Mucosa of rectum (tissue), 2 donors: ENCODE data around the gene GRM4.

Source experiments
- H3K27ac ChIP-seq, 2 donors: one replicate each; pipeline ENCODE4 v1.7.0; 2013; ENCODE audit warnings: inconsistent platforms in 2 of 2, low read depth in 2 of 2, low read length in 2 of 2
- H3K27me3 ChIP-seq, 2 donors: one replicate each; pipeline ENCODE4 v1.7.0; 2013; ENCODE audit warnings: low read length in 2 of 2; ENCODE audit not compliant: control insufficient read depth in 2 of 2, insufficient read depth in 2 of 2
- H3K36me3 ChIP-seq, 2 donors: one replicate each; pipeline ENCODE4 v1.7.0; 2013; ENCODE audit warnings: low read length in 2 of 2; ENCODE audit not compliant: control insufficient read depth in 2 of 2, insufficient read depth in 2 of 2
- H3K4me1 ChIP-seq, 2 donors: one replicate each; pipeline ENCODE4 v1.7.0; 2013; ENCODE audit warnings: low read length in 2 of 2, mild to moderate bottlenecking in 1 of 2; ENCODE audit not compliant: control insufficient read depth in 2 of 2, insufficient read depth in 2 of 2
- H3K4me3 ChIP-seq, 2 donors: one replicate each; pipeline ENCODE4 v1.7.0; 2013; ENCODE audit warnings: low read length in 2 of 2
- H3K9ac ChIP-seq, 2 donors: one replicate each; pipeline ENCODE4 v1.7.0; 2013; ENCODE audit warnings: low read length in 2 of 2, low read depth in 1 of 2, mild to moderate bottlenecking in 1 of 2
- H3K9me3 ChIP-seq, 2 donors: one replicate each; pipeline ENCODE4 v1.7.0; 2013; ENCODE audit warnings: low read length in 2 of 2; ENCODE audit not compliant: control insufficient read depth in 2 of 2
- donor health status: healthy.
- donor health status: Normal muscosa, but diverticular disease.

Gene GRM4

DNA sequence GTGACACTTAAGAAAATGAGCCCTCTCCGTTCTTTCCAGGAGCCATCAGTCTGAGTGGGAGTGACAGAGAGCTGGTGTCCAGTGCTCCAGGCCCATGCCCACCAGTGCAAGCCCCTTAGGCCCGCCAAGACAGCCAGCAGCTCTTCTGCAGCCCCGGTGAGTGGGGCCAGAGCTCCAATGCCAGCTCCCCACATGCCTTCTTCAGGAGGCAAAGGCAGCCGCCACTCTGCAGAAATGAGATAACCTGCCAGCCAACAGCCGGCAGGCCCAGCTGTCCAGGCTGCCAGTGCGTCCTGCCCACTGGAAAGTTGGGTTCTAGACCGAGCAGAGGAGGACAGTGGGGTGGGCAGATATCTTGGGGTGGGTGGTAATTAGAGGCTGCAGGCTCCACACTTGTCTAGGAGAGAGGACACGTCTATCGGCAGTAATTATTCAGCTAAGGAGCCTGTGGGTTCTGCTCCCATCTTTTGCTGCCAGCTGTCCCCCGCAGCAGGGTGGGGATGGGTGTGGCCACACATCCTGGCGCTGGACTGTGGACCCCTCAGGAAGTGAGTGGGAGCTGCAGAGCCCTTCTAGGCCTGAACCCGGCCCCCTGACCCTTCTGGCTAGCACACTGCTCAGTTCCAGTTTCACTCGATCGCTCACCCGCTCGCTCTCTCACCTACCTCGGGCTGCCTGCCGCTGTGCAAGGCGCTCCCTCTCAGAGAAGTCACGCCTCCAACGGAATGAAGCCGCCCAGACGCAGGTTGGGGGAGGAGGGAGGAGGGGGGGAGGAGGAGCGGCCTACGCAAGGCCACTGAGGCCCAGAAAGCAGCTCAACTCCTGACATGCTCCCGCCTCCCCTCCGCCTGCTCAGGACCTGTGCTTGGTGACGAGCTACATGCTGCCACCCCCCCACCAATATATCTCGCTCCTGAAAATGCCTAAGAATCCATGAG lies 3.6 kb downstream of the GRM4 start:
- H3K4me3 ChIP-seq: no peak overlapping the region
- no peaks in the 10 kb centered on the region for H3K9me3 ChIP-seq
- H3K4me1 ChIP-seq: peaks cover 6 to 15% of the 10 kb centered on the region in 2 donors
- no peak overlapping the region for H3K9ac ChIP-seq
- peaks cover 51 to 70% of the 10 kb centered on the region in 2 donors for H3K27me3 ChIP-seq
- H3K36me3 ChIP-seq: no peaks in the 10 kb centered on the region
- H3K27ac ChIP-seq: no peak overlapping the region

DNA sequence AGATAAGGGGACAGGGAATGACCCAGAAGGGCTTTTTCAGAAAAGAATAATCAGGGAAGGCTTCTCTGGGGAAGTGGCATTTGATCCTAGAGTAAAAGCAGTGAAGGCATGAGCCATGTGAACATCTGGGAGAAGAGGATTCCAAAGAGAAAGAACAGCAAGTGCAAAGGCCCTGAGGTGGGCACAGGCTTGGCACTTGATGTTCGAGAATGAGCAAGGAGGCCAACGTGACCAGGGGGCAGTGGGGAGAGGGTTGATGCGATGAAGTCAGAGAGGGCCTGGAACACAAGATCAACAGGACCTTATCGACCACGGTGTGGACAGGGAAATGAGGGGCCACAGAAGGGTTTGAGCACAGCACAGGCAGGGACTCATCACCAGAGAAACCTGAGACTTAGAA lies 5.8 kb downstream of the GRM4 start:
- Histone ChIP-seq H3K4me3 (no peak overlapping the region), H3K4me1 (peaks cover 6 to 15% of the 10 kb centered on the region in 2 donors), H3K9ac (no peak overlapping the region), H3K27ac (no peak overlapping the region), H3K36me3 (no peaks in the 10 kb centered on the region), H3K9me3 (no peaks in the 10 kb centered on the region), H3K27me3 (peaks cover 52 to 54% of the 10 kb centered on the region in 2 donors)

DNA sequence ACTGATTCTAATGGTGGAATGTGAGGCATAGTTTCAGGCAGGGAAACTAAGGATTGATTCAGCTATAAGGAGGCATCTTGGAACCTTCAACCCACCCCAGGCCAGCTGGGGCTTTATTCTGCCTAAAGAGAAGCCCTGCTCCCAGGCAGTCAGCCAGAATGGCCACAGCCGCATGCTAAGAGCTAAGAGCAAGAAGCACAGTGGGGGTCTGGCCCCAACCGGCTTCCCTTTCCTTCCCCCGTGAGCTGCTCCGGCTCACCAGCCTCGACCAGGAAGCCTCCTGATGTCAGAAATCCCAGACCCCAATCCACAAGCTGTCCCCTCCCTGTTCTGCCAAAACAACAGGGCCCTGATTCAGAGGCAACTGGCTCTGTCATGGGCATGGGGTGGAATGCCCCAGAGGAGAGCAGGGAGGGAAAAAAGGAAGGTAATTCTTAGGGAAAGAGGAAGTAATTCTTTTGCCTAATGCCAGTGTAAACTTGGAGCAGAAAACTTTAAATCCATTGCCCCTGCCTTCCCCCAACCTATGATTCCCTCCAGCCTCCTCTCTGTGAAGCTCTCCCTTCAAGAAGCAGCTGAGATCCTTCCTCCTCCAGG lies 6.9 kb downstream of the GRM4 start:
- no peak overlapping the region for H3K9ac ChIP-seq
- H3K9me3 ChIP-seq: no peaks in the 10 kb centered on the region
- peaks cover 45 to 50% of the 10 kb centered on the region in 2 donors for H3K27me3 ChIP-seq
- peaks cover 3 to 6% of the 10 kb centered on the region in 2 donors for H3K4me1 ChIP-seq
- H3K27ac ChIP-seq: no peak overlapping the region
- H3K4me3 ChIP-seq: no peak overlapping the region
- H3K36me3 ChIP-seq: no peaks in the 10 kb centered on the region

DNA sequence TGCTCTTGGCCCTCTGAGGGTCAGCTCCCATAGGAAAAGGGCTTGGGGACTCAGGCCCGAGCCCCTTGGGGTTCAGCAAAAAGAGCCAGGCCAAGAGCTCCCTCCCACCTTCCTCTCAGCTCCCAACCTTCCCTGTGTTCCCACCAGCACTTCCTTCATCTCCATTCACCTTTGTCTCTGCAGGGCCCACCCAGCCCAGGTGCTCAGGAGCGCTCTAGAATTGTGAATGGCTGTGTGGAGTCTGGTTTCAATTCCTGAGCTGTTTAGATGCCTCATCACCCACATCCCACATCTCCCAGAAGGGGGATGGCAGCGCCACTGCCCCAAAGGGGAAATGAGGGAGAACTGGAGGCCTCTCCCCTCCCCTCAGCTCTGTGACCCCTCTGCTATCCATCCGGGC lies 7.7 kb downstream of the GRM4 start:
- H3K9ac ChIP-seq: no peak overlapping the region
- H3K4me3 ChIP-seq: no peak overlapping the region
- H3K27ac ChIP-seq: no peak overlapping the region
- no peaks in the 10 kb centered on the region for H3K9me3 ChIP-seq
- H3K36me3 ChIP-seq: no peaks in the 10 kb centered on the region
- H3K27me3 ChIP-seq: peaks cover 40 to 44% of the 10 kb centered on the region in 2 donors
- no peaks in the 10 kb centered on the region for H3K4me1 ChIP-seq

DNA sequence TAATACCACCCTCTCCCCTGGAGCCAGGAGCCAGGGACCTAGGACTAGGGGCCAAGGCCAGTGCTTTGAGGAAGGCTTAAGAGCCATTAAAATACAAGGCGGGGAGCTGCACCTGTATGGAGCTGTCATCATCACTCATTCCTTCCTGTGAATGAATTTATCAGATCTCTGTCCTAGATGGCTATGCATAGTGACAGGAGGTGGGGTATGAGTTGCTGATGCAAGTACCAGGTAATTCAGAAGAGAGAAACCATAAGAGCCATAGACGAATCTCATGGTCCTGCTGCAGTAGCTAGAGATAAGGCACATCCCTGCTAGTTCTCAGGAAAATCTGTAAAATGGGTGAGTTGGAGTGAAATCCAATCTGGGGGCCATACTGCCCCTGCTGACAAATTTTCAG lies 10.3 kb downstream of the GRM4 start:
- Histone ChIP-seq H3K4me3 (no peak overlapping the region), H3K9me3 (no peaks in the 10 kb centered on the region), H3K27me3 (peaks cover 17 to 22% of the 10 kb centered on the region in 2 donors), H3K36me3 (no peaks in the 10 kb centered on the region), H3K4me1 (no peaks in the 10 kb centered on the region), H3K27ac (no peak overlapping the region), H3K9ac (no peak overlapping the region)

DNA sequence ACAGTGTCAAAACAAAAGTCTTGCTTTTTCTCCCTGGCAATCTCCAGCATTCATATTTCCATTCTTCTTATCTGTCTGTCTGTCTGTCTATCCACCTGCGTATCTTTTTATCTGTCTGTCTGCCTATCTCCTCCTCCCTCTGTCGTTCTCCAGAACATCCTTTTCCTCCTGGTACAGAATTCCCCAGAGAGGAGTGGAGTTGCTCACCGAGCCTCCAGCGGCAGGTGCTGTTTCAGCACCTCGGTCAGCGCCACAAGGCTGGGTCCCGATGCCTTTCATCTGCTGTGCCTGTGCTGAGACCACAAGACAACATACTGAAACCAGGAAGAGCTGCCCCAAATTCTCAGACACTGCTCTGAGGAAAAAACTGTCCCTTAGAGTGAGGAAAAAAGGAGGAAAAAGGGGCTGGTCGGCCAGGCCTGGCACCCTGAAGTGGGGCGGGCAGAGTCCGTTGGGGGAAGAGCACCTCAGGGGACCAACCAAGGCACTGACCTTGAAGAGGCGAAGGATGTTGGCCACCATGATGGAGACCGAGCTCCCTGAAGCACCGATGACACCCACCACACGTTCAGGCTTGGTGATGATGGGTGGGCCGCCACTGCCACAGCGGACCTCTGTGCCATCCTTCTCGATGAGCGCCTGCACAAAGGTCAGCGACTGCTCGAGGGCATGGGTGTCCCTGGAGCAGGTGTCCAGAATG lies 13.3 kb downstream of the GRM4 start:
- Histone ChIP-seq H3K4me3 (no peak overlapping the region), H3K36me3 (no peaks in the 10 kb centered on the region), H3K9me3 (no peaks in the 10 kb centered on the region), H3K9ac (no peak overlapping the region), H3K4me1 (no peaks in the 10 kb centered on the region), H3K27me3 (peaks cover 5 to 13% of the 10 kb centered on the region in 2 donors), H3K27ac (no peak overlapping the region)

DNA sequence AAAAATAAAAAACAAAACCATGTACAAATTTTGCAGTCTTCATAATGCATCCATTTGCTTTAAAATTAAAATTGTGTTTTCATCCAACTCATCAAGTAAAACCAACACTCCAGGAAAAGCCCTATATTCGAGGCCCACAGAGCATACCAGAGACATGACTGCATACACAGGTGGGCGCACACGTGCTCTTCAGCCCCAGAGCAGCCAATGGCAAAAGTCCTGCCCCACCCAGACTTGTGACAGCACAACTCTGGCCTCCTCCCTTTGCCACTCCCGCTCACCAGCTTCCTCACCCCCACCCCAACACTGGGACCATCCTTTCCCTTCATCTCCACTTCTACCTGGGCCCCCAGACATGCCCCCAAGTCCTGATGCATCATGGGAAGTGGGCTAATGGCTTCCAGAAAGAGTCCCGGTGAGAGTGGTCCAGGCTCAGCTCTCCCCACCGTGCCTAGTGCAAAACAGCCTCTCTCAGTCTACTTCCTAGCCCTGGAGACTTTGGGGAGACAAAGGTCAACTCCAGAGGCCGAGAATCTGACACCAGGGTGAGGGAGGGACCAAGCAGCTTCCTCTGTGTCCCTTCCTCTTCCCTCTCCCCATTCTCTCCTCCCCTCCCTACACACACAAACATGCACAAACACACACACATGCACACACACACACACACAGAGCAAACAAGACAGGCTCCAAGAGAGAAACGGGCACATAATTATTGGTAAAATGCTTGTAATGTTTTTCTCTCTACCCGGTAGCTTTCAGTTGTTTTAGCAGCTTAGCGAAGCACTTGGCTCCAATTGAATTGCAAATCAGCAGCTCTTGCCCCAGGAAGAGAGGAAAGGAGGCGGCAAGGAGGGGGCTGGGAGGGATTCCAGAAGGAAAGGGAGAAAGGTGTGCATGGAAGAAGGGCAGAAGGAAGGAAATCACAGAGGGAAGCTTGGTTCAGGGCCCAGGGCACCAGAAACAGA lies 14.3 kb downstream of the GRM4 start:
- H3K27me3 ChIP-seq: peaks cover 5 to 13% of the 10 kb centered on the region in 2 donors
- H3K4me3 ChIP-seq: no peak overlapping the region
- H3K27ac ChIP-seq: no peak overlapping the region
- no peak overlapping the region for H3K9ac ChIP-seq
- H3K36me3 ChIP-seq: no peaks in the 10 kb centered on the region
- no peaks in the 10 kb centered on the region for H3K4me1 ChIP-seq
- no peaks in the 10 kb centered on the region for H3K9me3 ChIP-seq

DNA sequence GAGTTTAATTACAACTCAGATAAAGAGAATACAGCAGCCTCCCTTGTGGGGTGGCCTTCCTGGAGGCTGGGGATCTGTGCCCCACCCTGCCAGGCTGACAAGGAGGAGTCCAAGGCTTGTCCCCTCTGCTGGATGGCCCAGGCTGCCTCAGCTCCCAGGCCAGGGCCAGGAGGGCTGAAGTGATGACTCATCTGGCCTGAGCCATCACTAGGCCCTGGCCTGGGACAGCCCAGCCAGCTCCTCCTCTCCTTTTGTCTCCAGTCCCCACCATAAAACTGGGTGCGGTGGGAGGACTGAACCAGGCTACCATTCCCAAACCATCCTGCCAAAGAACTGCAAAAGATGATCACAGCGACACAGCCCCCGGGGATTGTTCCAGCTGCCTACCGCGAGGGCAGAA lies 15.0 kb downstream of the GRM4 start:
- Histone ChIP-seq H3K27me3 (peaks cover 5 to 13% of the 10 kb centered on the region in 2 donors), H3K9ac (no peak overlapping the region), H3K36me3 (no peaks in the 10 kb centered on the region)

DNA sequence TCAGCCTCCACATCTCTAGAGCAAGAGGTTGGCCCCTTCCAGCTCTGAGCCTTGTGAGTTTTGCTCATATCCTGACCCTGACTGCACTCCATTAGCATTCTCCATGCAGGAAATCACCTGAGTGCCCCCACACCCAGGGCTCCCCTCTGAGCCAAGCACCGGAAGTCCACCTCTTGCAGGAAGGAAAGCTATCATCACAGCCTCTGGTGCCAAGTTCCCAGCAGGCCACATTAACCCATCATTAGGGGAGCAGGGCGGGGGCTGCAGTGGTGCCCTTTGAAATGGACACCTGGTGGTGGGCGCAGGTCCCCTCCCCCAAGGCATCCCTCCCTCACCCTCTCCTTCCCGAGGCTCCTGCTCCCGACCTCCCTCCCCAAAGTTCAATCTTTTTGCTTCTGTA lies 16.1 kb downstream of the GRM4 start:
- Histone ChIP-seq H3K36me3 (no peaks in the 10 kb centered on the region), H3K4me3 (no peak overlapping the region), H3K9me3 (no peaks in the 10 kb centered on the region), H3K9ac (no peak overlapping the region), H3K27ac (no peak overlapping the region), H3K4me1 (no peaks in the 10 kb centered on the region), H3K27me3 (peaks cover 5 to 7% of the 10 kb centered on the region in 2 donors)

More for the DNA sequence above, 15.0 kb downstream of the GRM4 start:
- Histone ChIP-seq H3K9me3 (no peaks in the 10 kb centered on the region), H3K4me3 (no peak overlapping the region), H3K27ac (no peak overlapping the region), H3K4me1 (no peaks in the 10 kb centered on the region)
